Prostate gland (tissue), 2 donors: ENCODE measurements around the gene KSR2. TPM values are rescaled to one million over a fixed set of nuclear protein-coding genes. Genes with fewer than 3 reads are reported as not detected.

Source experiments
- DNase-seq: peaks from one replicate; pipeline ENCODE4 v3.0.0-alpha.2; 2019; ENCODE audit warnings: low spot score
- H3K27ac ChIP-seq, 2 donors: fragments of 200-600 bp; sonication (generic); 2 replicates each; pipeline ENCODE4 v1.5.1; 2017 to 2019
- H3K27me3 ChIP-seq: fragments of 200-600 bp; sonication (generic); replicated peaks from 2 replicates; pipeline ENCODE4 v1.5.1; 2019; ENCODE audit not compliant: insufficient read depth
- H3K36me3 ChIP-seq, 2 donors: fragments of 200-600 bp; sonication (generic); 1 replicate in 1 of 2; 2 replicates in 1 of 2; pipeline versions ENCODE4 v1.5.1 to v1.8.1; 2017 to 2019
- H3K4me1 ChIP-seq: fragments of 200-600 bp; sonication (generic); replicated peaks from 2 replicates; pipeline ENCODE4 v1.5.1; 2019
- H3K4me3 ChIP-seq, 2 donors: fragments of 200-600 bp; sonication (generic); 2 replicates each; pipeline ENCODE4 v1.5.1; 2017 to 2019
- H3K9me3 ChIP-seq: fragments of 200-600 bp; sonication (generic); 2 replicates; pipeline ENCODE4 v1.5.1; 2017
- POLR2A ChIP-seq: fragments of 450-650 bp; IDR thresholded peaks from one replicate; pipeline ENCODE4 v1.6.1; 2016; ENCODE audit warnings: antibody characterized with exemption, mild to moderate bottlenecking
- POLR2AphosphoS5 ChIP-seq: sonication (generic); formaldehyde crosslinking; IDR thresholded peaks from one replicate; pipeline ENCODE4 v1.6.1; 2017; ENCODE audit warnings: antibody characterized with exemption
- WGBS: methylation state at CpG from one replicate; pipeline ENCODE4 v1.1.5; 2018; 5-methylcytosine and 5-hydroxymethylcytosine counted together
- intact Hi-C: fragments of 100-400 bp; cut with DNase I; formaldehyde crosslinking; loops from one replicate; pipeline ENCODE4 v1.14.2; 2022
- total RNA-seq, 2 donors: library from RNA; depleted of rRNA; stranded (reverse); fragments of >200 nt; gene quantifications; one replicate each; pipeline ENCODE4 v1.1.0, GENCODE V29; 2016
- TF ChIP-seq, protein P1 (sequence below), 4 experiments: fragments of 200-600 bp in 2 of 4; fragments of 450-650 bp in 2 of 4; sonication (generic) in 2 of 4; IDR thresholded peaks; 1 replicate in 3 of 4; 2 replicates in 1 of 4; pipeline ENCODE4 v1.5.1; 2016 to 2019; ENCODE audit warnings: antibody characterized with exemption in 4 of 4, mild to moderate bottlenecking in 2 of 4, moderate library complexity in 2 of 4

KSR2 gene
- total RNA-seq, 2 donors from 2014 or later: 1.0 to 1.7 TPM

DNA sequence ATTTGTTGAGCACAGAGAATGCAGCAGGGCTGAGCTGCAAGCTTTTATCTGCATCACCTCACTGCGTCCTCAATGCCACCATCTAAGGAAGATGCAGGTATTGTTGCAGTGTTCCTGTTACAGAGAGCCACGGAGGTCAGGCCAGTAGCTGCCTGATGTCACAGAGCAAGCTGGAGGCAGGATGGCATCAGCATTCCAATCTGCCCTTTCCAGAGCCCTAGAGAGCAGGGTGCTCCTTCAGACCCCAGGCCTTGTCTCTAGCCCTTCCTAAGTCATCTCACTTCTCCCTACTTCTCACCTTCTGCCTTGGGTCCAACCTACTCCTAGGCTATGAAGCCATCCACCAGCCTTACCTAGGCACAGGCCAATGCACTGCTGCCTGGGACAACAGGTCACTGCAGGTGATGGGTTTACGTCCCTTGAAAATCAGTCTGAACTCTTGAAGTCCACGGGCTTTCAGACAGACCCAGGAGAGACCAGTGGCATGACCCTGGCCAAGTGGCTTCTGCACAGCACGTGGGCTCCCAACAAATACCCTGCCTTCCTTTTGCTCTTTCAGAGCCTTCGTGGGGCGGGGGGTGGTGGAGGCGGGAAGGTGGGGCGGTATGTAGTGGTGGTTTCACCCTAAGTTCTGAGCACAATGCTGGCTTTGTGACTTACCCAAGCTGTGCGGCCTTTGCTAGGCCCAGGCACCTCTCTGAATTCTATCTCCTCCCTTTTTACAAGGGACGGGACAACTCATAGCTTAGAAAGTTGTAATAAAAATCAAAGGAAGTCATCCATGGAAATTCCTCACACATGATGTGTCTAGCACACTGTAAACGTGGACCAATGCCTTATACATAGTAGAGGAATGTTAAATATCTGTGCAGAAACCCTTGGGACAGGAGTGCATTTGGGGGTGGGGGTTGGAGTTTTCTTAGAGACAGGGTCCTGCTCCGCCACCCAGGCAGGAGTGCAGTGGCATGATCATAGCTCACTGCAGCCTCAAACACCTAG lies 136.0 kb downstream of the KSR2 start:
- H3K27ac ChIP-seq: no peak overlapping the region
- no peak for TF ChIP-seq POLR2A
- no peak for TF ChIP-seq POLR2AphosphoS5
- TF ChIP-seq, protein P1, sequence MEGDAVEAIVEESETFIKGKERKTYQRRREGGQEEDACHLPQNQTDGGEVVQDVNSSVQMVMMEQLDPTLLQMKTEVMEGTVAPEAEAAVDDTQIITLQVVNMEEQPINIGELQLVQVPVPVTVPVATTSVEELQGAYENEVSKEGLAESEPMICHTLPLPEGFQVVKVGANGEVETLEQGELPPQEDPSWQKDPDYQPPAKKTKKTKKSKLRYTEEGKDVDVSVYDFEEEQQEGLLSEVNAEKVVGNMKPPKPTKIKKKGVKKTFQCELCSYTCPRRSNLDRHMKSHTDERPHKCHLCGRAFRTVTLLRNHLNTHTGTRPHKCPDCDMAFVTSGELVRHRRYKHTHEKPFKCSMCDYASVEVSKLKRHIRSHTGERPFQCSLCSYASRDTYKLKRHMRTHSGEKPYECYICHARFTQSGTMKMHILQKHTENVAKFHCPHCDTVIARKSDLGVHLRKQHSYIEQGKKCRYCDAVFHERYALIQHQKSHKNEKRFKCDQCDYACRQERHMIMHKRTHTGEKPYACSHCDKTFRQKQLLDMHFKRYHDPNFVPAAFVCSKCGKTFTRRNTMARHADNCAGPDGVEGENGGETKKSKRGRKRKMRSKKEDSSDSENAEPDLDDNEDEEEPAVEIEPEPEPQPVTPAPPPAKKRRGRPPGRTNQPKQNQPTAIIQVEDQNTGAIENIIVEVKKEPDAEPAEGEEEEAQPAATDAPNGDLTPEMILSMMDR (IDR thresholded peaks at IDR 0.05): no peak
- WGBS: 85% methylated on average over 13 of the region's 13 CpGs
- no peak for DNase-seq
- intact Hi-C loops: no loop called here
- no peaks in the 10 kb centered on the region for H3K4me1 ChIP-seq
- no peak overlapping the region for H3K4me3 ChIP-seq
- no peaks in the 10 kb centered on the region for H3K36me3 ChIP-seq
- no peaks in the 10 kb centered on the region for H3K9me3 ChIP-seq
- H3K27me3 ChIP-seq: no peaks in the 10 kb centered on the region

DNA sequence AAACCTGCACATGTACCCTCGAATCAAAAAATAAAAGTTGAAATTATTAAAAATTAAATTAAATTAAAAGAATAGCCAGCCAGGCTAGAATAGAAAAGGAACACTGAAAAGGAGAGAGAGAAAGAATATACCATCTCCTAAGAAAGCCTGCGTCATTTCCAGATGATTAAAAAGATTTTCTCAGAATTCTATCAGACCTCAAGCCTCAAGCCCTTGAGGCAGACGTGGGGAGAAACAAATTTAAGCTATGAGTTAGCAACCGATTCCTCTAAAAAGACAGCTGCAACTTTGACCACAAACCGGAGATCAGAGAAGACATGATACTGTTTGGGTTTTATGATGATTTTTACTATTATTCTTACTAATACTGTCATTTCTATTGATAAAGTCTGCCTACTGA lies 138.3 kb downstream of the KSR2 start:
- intact Hi-C loops: no loop called here
- no peaks in the 10 kb centered on the region for H3K27me3 ChIP-seq
- 83% methylated on average over 5 of the region's 5 CpGs for WGBS

DNA sequence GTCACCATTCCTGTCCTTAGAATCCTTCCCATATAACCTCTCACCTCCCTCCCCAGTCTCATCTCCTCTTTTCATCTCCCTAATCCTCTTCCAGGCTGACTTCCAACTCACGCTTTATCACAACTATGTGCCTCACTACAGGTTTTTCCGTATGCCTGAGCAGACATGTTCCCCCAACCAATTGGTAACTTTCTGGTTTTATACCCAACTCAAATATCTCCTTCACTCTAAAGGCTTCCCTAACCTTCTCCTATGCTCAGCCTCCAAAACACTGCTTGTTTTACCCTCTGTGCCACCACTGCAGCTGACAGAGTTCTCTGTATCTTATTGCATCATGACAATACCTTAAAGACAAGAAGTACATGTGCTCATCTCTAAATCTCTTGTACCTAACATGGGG lies 139.7 kb downstream of the KSR2 start:
- TF ChIP-seq, protein P1 (IDR thresholded peaks at IDR 0.05): no peak
- TF ChIP-seq POLR2A (no peak), POLR2AphosphoS5 (no peak)
- intact Hi-C loops: no loop called here

More for the DNA sequence above, 138.3 kb downstream of the KSR2 start:
- TF ChIP-seq, protein P1 (IDR thresholded peaks at IDR 0.05): no peak
- TF ChIP-seq POLR2AphosphoS5 (no peak), POLR2A (no peak)
- Histone ChIP-seq H3K4me1 (no peaks in the 10 kb centered on the region), H3K9me3 (no peaks in the 10 kb centered on the region), H3K27ac (no peak overlapping the region), H3K36me3 (no peaks in the 10 kb centered on the region), H3K4me3 (no peak overlapping the region)
- DNase-seq: no peak

DNA sequence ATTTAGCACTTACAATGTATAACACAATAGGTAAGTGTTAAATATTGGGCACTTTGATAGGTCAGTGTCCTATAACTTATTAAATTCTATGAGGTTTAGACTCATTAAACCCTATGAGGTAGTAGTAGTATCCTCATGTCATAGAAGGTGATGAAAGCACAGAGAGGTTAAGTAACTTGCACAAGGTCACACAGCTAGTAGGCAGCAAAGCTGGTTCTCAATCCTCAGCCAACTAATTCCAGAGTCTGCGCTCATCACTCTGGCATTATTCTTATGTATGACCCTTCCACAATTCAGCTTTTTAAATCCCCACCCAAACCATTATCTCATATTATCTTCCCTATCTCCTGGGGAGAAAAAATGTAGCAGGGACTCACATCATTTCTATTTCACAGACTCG lies 141.1 kb downstream of the KSR2 start:
- Histone ChIP-seq H3K4me1 (no peaks in the 10 kb centered on the region), H3K36me3 (no peaks in the 10 kb centered on the region), H3K27ac (no peak overlapping the region), H3K9me3 (no peaks in the 10 kb centered on the region), H3K27me3 (no peaks in the 10 kb centered on the region), H3K4me3 (no peak overlapping the region)
- 91% methylated on average over 2 of the region's 2 CpGs for WGBS
- no peak for DNase-seq
- no peak for TF ChIP-seq POLR2A
- TF ChIP-seq POLR2AphosphoS5: no peak
- TF ChIP-seq, protein P1 (IDR thresholded peaks at IDR 0.05): no peak
- intact Hi-C loops: no loop called here

More for the DNA sequence above, 139.7 kb downstream of the KSR2 start:
- Histone ChIP-seq H3K27ac (no peak overlapping the region), H3K36me3 (no peaks in the 10 kb centered on the region), H3K4me1 (no peaks in the 10 kb centered on the region), H3K27me3 (no peaks in the 10 kb centered on the region), H3K4me3 (no peak overlapping the region), H3K9me3 (no peaks in the 10 kb centered on the region)
- 97% methylated on average over 2 of the region's 2 CpGs for WGBS
- no peak for DNase-seq

DNA sequence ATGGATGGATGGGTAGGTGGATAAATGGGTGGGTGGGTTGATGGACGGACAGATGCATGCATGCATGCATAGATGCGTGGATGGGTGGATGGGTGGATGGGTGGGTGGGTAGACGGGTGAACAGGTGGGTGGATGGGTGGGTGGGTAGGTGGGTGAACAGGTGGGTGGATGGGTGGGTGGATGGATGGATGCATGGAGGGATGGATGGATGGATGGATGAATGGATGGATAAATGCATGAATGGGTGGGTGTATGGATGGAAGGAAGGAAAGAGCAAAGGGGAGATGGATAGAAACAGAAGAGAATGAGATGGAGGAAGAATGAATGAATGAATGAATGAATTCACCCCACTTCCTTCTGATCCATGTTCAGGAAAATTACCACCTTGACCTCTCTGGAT lies 143.0 kb downstream of the KSR2 start:
- no peak for TF ChIP-seq POLR2AphosphoS5
- TF ChIP-seq, protein P1 (IDR thresholded peaks at IDR 0.05): no peak
- no peak for TF ChIP-seq POLR2A
- Histone ChIP-seq H3K4me3 (no peak overlapping the region), H3K9me3 (no peaks in the 10 kb centered on the region), H3K27me3 (no peaks in the 10 kb centered on the region), H3K36me3 (no peaks in the 10 kb centered on the region), H3K27ac (no peak overlapping the region), H3K4me1 (no peaks in the 10 kb centered on the region)
- 88% methylated on average over 3 of the region's 3 CpGs for WGBS
- DNase-seq: no peak
- intact Hi-C loops: no loop called here
